Ovary (tissue), 3 donors: ENCODE measurements around the gene CCDC80.

ENCODE experiments used
- CTCF ChIP-seq, 3 donors: fragments of 450-650 bp in 2 of 3; fragments of 200-600 bp in 1 of 3; IDR thresholded peaks; one replicate each; pipeline versions ENCODE4 v1.5.1 to v1.8.0; 2016 to 2022; ENCODE audit warnings: antibody characterized with exemption in 3 of 3, mild to moderate bottlenecking in 1 of 3
- EP300 ChIP-seq: sonication (generic); formaldehyde crosslinking; IDR thresholded peaks from one replicate; pipeline ENCODE4 v1.6.1; 2017; ENCODE audit warnings: antibody characterized with exemption
- POLR2A ChIP-seq: fragments of 450-650 bp; IDR thresholded peaks from one replicate; pipeline ENCODE4 v1.6.1; 2017; ENCODE audit warnings: antibody characterized with exemption, mild to moderate bottlenecking, moderate library complexity
- donor health status: DM: no; HTN: no; CAD: no.

GRCh38 chr3:112587336-112587735 is 53.6 kb downstream of the CCDC80 start:
- TF ChIP-seq CTCF (IDR thresholded peaks at IDR 0.05) (no peak), POLR2A (no peak), EP300 (no peak)
